Measurements from ENCODE around the gene SLCO2B1.
A peak's percentile ranks its signal among the peaks of the same experiment; 100 is the strongest.

Gene SLCO2B1

GRCh38 chr11:75162954-75163353 is 12.0 kb downstream of the SLCO2B1 start:
- no CpG with 5 or more reads among the region's 7 CpGs for WGBS, 2 donors (ENCODE audit: extremely low coverage in 2 of 2, insufficient read length in 2 of 2, insufficient replicate concordance in 1 of 2)
- Histone ChIP-seq H3K4me3 (ENCODE audit: low read length in 2 of 2) (no peak overlapping the region), H4K8ac (ENCODE audit: low read depth, low read length) (no peak overlapping the region), H3K79me1 (ENCODE audit: low read depth, low read length) (no peaks in the 10 kb centered on the region), H3K23ac (ENCODE audit: low read depth, low read length, poor library complexity) (no peak overlapping the region), H3K4ac (ENCODE audit: low read length) (no peak overlapping the region), H3K4me2 (ENCODE audit: insufficient read depth, low read length, poor library complexity, severe bottlenecking) (no peak overlapping the region), H2BK15ac (ENCODE audit: low read length) (no peak overlapping the region), H3K9ac (ENCODE audit: low read depth, low read length, poor library complexity) (no peak overlapping the region), H3K9me3 (replicated peaks in 1 of 2; ENCODE audit: control insufficient read depth in 2 of 2, insufficient read depth in 1 of 2, low read depth in 1 of 2, low read length in 2 of 2) (peaks cover 0 to 12% of the 10 kb centered on the region in 2 donors), H2BK12ac (ENCODE audit: low read length) (no peak overlapping the region), H3K27me3 (ENCODE audit: control insufficient read depth in 3 of 3, insufficient read depth in 3 of 3, low read depth in 1 of 3, low read length in 3 of 3) (no peaks in the 10 kb centered on the region), H3K36me3 (replicated peaks in 1 of 2; ENCODE audit: control insufficient read depth in 2 of 2, insufficient read depth in 2 of 2, low read length in 2 of 2) (no peaks in the 10 kb centered on the region), H4K91ac (ENCODE audit: low read depth, low read length, poor library complexity) (no peak overlapping the region), H3K27ac (replicated peaks; ENCODE audit: low read length) (no peak overlapping the region), H2AK5ac (ENCODE audit: low read depth, low read length) (no peak overlapping the region), H3K14ac (ENCODE audit: low read length) (no peak overlapping the region), H2BK120ac (ENCODE audit: low read depth, low read length) (no peak overlapping the region), H3K4me1 (ENCODE audit: control insufficient read depth in 2 of 2, insufficient read depth in 1 of 2, low read depth in 1 of 2, low read length in 2 of 2) (peaks cover 3 to 7% of the 10 kb centered on the region in 2 donors), H3K18ac (ENCODE audit: low read length) (no peak overlapping the region), H2AFZ (ENCODE audit: low read length) (no peak overlapping the region), H2BK5ac (ENCODE audit: low read length) (no peak overlapping the region)
- no peak for DNase-seq (ENCODE audit: low spot score)

- H3K9me3 ChIP-seq (replicated peaks in 1 of 2; ENCODE audit: control insufficient read depth in 2 of 2, insufficient read depth in 1 of 2, low read depth in 1 of 2, low read length in 2 of 2): peaks cover 0 to 12% of the 10 kb centered on the region in 2 donors
- H2BK12ac ChIP-seq (ENCODE audit: low read length): no peak overlapping the region
- H3K27me3 ChIP-seq (ENCODE audit: control insufficient read depth in 3 of 3, insufficient read depth in 3 of 3, low read depth in 1 of 3, low read length in 3 of 3): no peaks in the 10 kb centered on the region
- H2AK5ac ChIP-seq (ENCODE audit: low read depth, low read length): no peak overlapping the region
- H3K18ac ChIP-seq (ENCODE audit: low read length): no peak overlapping the region
- H3K23ac ChIP-seq (ENCODE audit: low read depth, low read length, poor library complexity): no peak overlapping the region
- no peak overlapping the region for H2BK15ac ChIP-seq (ENCODE audit: low read length)
- no peak overlapping the region for H2BK5ac ChIP-seq (ENCODE audit: low read length)
- no peak overlapping the region for H3K4me3 ChIP-seq (ENCODE audit: low read length in 2 of 2)
- no peak overlapping the region for H3K27ac ChIP-seq (replicated peaks; ENCODE audit: low read length)
- H3K4ac ChIP-seq (ENCODE audit: low read length): no peak overlapping the region
- no peak overlapping the region for H3K4me2 ChIP-seq (ENCODE audit: insufficient read depth, low read length, poor library complexity, severe bottlenecking)
- no peak for DNase-seq (ENCODE audit: low spot score)
- H3K4me1 ChIP-seq (ENCODE audit: control insufficient read depth in 2 of 2, insufficient read depth in 1 of 2, low read depth in 1 of 2, low read length in 2 of 2): peaks cover 3 to 7% of the 10 kb centered on the region in 2 donors
- no peaks in the 10 kb centered on the region for H3K79me1 ChIP-seq (ENCODE audit: low read depth, low read length)
- H4K91ac ChIP-seq (ENCODE audit: low read depth, low read length, poor library complexity): no peak overlapping the region
- H3K14ac ChIP-seq (ENCODE audit: low read length): no peak overlapping the region
- H3K9ac ChIP-seq (ENCODE audit: low read depth, low read length, poor library complexity): no peak overlapping the region
- H2AFZ ChIP-seq (ENCODE audit: low read length): no peak overlapping the region
- WGBS, 2 donors (ENCODE audit: extremely low coverage in 2 of 2, insufficient read length in 2 of 2, insufficient replicate concordance in 1 of 2): no CpG with 5 or more reads among the region's 25 CpGs
- no peak overlapping the region for H4K8ac ChIP-seq (ENCODE audit: low read depth, low read length)
- H3K36me3 ChIP-seq (replicated peaks in 1 of 2; ENCODE audit: control insufficient read depth in 2 of 2, insufficient read depth in 2 of 2, low read length in 2 of 2): no peaks in the 10 kb centered on the region
- no peak overlapping the region for H2BK120ac ChIP-seq (ENCODE audit: low read depth, low read length)
Measured at GRCh38 chr11:75163921-75164849, 13.3 kb downstream of the SLCO2B1 start.

- H3K4ac ChIP-seq (ENCODE audit: low read length): no peak overlapping the region
- H4K91ac ChIP-seq (ENCODE audit: low read depth, low read length, poor library complexity): no peak overlapping the region
- no peak overlapping the region for H3K23ac ChIP-seq (ENCODE audit: low read depth, low read length, poor library complexity)
- peaks cover 3 to 7% of the 10 kb centered on the region in 2 donors for H3K4me1 ChIP-seq (ENCODE audit: control insufficient read depth in 2 of 2, insufficient read depth in 1 of 2, low read depth in 1 of 2, low read length in 2 of 2)
- WGBS, 2 donors (ENCODE audit: extremely low coverage in 2 of 2, insufficient read length in 2 of 2, insufficient replicate concordance in 1 of 2): no CpG with 5 or more reads among the region's 11 CpGs
- DNase-seq (ENCODE audit: low spot score): no peak
- no peak overlapping the region for H3K14ac ChIP-seq (ENCODE audit: low read length)
- H3K27me3 ChIP-seq (ENCODE audit: control insufficient read depth in 3 of 3, insufficient read depth in 3 of 3, low read depth in 1 of 3, low read length in 3 of 3): no peaks in the 10 kb centered on the region
- H3K4me3 ChIP-seq (ENCODE audit: low read length in 2 of 2): no peak overlapping the region
- H4K8ac ChIP-seq (ENCODE audit: low read depth, low read length): no peak overlapping the region
- peak overlapping the region; percentile 35 for H3K18ac ChIP-seq (ENCODE audit: low read length)
- H3K9me3 ChIP-seq (replicated peaks in 1 of 2; ENCODE audit: control insufficient read depth in 2 of 2, insufficient read depth in 1 of 2, low read depth in 1 of 2, low read length in 2 of 2): peaks cover 0 to 4% of the 10 kb centered on the region in 2 donors
- no peaks in the 10 kb centered on the region for H3K79me1 ChIP-seq (ENCODE audit: low read depth, low read length)
- no peak overlapping the region for H3K9ac ChIP-seq (ENCODE audit: low read depth, low read length, poor library complexity)
- H3K36me3 ChIP-seq (replicated peaks in 1 of 2; ENCODE audit: control insufficient read depth in 2 of 2, insufficient read depth in 2 of 2, low read length in 2 of 2): no peaks in the 10 kb centered on the region
- no peak overlapping the region for H2BK120ac ChIP-seq (ENCODE audit: low read depth, low read length)
- no peak overlapping the region for H3K27ac ChIP-seq (replicated peaks; ENCODE audit: low read length)
- H3K4me2 ChIP-seq (ENCODE audit: insufficient read depth, low read length, poor library complexity, severe bottlenecking): no peak overlapping the region
- H2BK5ac ChIP-seq (ENCODE audit: low read length): no peak overlapping the region
- H2AFZ ChIP-seq (ENCODE audit: low read length): no peak overlapping the region
- H2AK5ac ChIP-seq (ENCODE audit: low read depth, low read length): no peak overlapping the region
- H2BK15ac ChIP-seq (ENCODE audit: low read length): peak overlapping the region; percentile 30
- H2BK12ac ChIP-seq (ENCODE audit: low read length): no peak overlapping the region
Measured at GRCh38 chr11:75165721-75166120, 14.8 kb downstream of the SLCO2B1 start.

GRCh38 chr11:75166791-75167190 is 15.9 kb downstream of the SLCO2B1 start:
- WGBS, 2 donors (ENCODE audit: extremely low coverage in 2 of 2, insufficient read length in 2 of 2, insufficient replicate concordance in 1 of 2): no CpG with 5 or more reads among the region's 3 CpGs
- Histone ChIP-seq H3K9ac (ENCODE audit: low read depth, low read length, poor library complexity) (no peak overlapping the region), H3K79me1 (ENCODE audit: low read depth, low read length) (no peaks in the 10 kb centered on the region), H2AK5ac (ENCODE audit: low read depth, low read length) (no peak overlapping the region), H2BK15ac (ENCODE audit: low read length) (no peak overlapping the region), H3K4me2 (ENCODE audit: insufficient read depth, low read length, poor library complexity, severe bottlenecking) (no peak overlapping the region), H2AFZ (ENCODE audit: low read length) (no peak overlapping the region), H4K8ac (ENCODE audit: low read depth, low read length) (no peak overlapping the region), H2BK120ac (ENCODE audit: low read depth, low read length) (peak overlapping the region; percentile 24), H2BK5ac (ENCODE audit: low read length) (no peak overlapping the region), H3K9me3 (replicated peaks in 1 of 2; ENCODE audit: control insufficient read depth in 2 of 2, insufficient read depth in 1 of 2, low read depth in 1 of 2, low read length in 2 of 2) (no peaks in the 10 kb centered on the region), H4K91ac (ENCODE audit: low read depth, low read length, poor library complexity) (no peak overlapping the region), H3K4me1 (ENCODE audit: control insufficient read depth in 2 of 2, insufficient read depth in 1 of 2, low read depth in 1 of 2, low read length in 2 of 2) (peaks cover 3 to 4% of the 10 kb centered on the region in 2 donors), H3K27me3 (ENCODE audit: control insufficient read depth in 3 of 3, insufficient read depth in 3 of 3, low read depth in 1 of 3, low read length in 3 of 3) (no peaks in the 10 kb centered on the region), H3K27ac (replicated peaks; ENCODE audit: low read length) (no peak overlapping the region), H3K14ac (ENCODE audit: low read length) (no peak overlapping the region), H3K4ac (ENCODE audit: low read length) (peak overlapping the region; percentile 18), H2BK12ac (ENCODE audit: low read length) (no peak overlapping the region), H3K18ac (ENCODE audit: low read length) (peak overlapping the region; percentile 48), H3K23ac (ENCODE audit: low read depth, low read length, poor library complexity) (no peak overlapping the region), H3K36me3 (replicated peaks in 1 of 2; ENCODE audit: control insufficient read depth in 2 of 2, insufficient read depth in 2 of 2, low read length in 2 of 2) (no peaks in the 10 kb centered on the region), H3K4me3 (ENCODE audit: low read length in 2 of 2) (no peak overlapping the region)
- DNase-seq (ENCODE audit: low spot score): no peak

Measured in neuronal stem cell (in vitro differentiated cells).